Fibroblast of villous mesenchyme (primary cell): ENCODE results near the gene HDAC9. TPM values are rescaled to one million over a fixed set of nuclear protein-coding genes. Genes with fewer than 3 reads are reported as not detected.

Source experiments
- DNase-seq: peaks from one replicate; pipeline ENCODE4 v3.0.0-alpha.2; 2010; ENCODE audit warnings: low read depth
- H3K4me3 ChIP-seq: 2 replicates; pipeline ENCODE4 v1.5.1; 2011; ENCODE audit warnings: low read depth, mild to moderate bottlenecking, low read length
- total RNA-seq: library from RNA; depleted of rRNA; stranded (reverse); fragments of >200 nt; gene quantifications from 2 replicates; pipeline ENCODE4 v1.2.3, GENCODE V29; 2012
- TF ChIP-seq, protein P1 (sequence below): IDR thresholded peaks from 2 replicates; pipeline ENCODE4 v1.5.1; 2012; ENCODE audit warnings: low read depth, mild to moderate bottlenecking, low read length; ENCODE audit not compliant: insufficient read depth

Gene HDAC9
- total RNA-seq, 1 donor: 16.8 TPM

DNA sequence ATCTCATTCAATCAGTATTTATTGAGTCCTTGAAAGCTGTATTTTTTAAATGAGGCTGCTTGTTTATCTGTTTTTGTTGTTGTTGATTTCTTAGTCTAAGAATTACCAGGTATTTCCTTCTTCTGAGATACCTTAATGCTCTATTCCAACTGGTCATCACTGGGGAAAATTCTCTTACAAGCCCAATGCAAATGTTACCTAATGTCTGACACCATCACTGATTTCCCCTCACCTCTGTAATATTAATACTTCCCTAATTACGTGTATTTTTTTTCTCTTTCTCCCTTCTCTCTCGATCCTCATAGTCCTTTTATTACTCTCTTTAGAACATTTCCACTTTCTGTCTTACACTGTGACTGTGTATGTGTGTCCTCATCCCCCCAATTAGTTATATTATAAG, 13.9 kb downstream of the HDAC9 start:
- DNase-seq: no peak
- TF ChIP-seq, protein P1, sequence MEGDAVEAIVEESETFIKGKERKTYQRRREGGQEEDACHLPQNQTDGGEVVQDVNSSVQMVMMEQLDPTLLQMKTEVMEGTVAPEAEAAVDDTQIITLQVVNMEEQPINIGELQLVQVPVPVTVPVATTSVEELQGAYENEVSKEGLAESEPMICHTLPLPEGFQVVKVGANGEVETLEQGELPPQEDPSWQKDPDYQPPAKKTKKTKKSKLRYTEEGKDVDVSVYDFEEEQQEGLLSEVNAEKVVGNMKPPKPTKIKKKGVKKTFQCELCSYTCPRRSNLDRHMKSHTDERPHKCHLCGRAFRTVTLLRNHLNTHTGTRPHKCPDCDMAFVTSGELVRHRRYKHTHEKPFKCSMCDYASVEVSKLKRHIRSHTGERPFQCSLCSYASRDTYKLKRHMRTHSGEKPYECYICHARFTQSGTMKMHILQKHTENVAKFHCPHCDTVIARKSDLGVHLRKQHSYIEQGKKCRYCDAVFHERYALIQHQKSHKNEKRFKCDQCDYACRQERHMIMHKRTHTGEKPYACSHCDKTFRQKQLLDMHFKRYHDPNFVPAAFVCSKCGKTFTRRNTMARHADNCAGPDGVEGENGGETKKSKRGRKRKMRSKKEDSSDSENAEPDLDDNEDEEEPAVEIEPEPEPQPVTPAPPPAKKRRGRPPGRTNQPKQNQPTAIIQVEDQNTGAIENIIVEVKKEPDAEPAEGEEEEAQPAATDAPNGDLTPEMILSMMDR: no peak
- no peak overlapping the region for H3K4me3 ChIP-seq

DNA sequence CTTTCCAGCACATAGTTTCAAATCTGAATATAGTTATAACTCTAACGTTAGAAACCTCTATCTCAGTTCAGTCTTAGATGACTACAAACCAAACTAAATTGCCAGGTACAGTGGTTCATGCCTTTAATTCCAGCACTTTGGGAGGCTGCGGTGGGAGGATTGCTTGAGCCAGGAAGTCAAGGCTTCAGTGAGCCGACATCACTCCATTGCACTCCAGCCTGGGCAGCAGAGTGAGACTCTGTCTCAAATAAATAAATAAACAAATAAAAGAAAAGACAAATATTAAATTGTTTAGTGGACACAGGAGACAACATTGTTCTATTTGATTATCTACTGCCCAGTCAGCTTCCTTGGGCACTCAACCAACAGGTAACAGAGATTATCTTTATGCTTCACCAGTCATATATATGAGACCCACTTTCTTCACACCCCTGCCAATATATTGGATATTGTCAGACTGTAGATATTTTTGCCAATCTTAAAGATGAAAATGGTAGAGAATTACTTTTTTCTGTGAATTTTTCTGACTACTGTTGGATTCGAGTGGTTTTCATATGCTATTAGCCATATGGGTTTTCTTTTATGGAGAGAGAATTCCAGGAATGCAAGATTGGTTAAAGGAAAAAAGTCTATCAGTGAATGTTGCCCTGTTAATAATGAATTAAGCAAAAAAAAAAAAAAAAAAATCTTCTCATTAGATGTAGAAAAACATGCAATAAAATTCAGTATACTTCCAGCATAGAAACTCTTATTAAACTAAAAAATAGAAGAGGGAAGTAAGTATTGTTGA, 16.0 kb downstream of the HDAC9 start:
- DNase-seq: no peak
- no peak overlapping the region for H3K4me3 ChIP-seq
- TF ChIP-seq, protein P1: no peak

DNA sequence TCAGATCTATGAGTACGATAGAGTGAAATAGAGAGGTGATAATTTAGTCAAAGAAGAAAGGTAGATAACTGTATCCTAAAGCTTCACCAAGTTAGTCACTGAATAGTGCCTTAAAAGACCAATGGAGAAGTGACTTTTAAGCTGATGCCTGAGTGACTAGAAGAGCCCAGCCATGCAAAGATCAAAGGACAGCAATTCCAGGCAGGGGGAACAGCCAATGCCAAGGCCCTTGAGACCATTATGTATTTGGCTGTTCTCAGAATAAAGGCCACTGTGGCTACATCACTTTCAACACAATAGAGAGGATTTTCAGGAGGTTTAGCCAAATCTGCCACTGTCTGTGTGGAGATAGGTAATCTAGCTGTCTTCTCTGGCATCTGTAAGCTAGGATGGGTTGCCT, 17.8 kb downstream of the HDAC9 start:
- DNase-seq: no peak
- H3K4me3 ChIP-seq: no peak overlapping the region
- TF ChIP-seq, protein P1: no peak

DNA sequence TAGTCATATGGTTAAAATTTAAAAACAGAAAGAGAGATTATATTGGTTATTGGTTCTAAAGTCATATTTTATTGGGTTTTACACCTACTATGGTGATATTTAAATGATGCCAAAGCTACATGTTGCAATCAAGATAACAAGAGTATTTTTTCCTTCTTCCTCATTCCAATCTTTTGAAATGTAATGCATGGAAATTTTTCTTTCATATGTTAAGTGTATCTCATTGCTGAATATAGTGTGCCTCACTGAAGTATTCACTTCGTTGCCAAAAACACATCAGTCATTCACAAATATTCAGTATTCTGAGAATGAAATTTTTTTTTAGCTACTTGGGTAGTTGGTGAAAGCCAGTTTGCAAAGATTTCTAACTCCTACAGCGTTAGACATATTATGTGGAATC, 19.5 kb downstream of the HDAC9 start:
- TF ChIP-seq, protein P1: no peak
- no peak overlapping the region for H3K4me3 ChIP-seq
- DNase-seq: no peak

DNA sequence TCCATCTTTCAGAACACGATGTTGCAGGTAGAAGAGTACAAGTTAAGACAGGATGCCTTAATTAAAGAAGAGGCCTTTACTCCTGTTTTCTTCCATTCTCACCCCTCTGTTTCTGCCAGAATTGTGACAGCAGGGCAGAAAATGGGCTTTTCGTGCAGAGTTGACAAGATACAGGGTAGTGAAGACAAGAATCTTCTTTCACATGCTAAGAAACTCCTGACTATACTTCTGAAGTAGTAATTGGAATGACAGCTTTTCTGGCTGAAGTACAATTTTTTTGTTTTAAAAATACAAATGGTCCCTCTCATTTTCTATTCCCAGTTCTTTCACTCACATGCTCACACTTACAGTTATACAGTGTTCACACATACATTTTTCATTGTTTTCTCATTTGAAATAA, 22.1 kb downstream of the HDAC9 start:
- TF ChIP-seq, protein P1: no peak
- no peak for DNase-seq
- H3K4me3 ChIP-seq: no peak overlapping the region

DNA sequence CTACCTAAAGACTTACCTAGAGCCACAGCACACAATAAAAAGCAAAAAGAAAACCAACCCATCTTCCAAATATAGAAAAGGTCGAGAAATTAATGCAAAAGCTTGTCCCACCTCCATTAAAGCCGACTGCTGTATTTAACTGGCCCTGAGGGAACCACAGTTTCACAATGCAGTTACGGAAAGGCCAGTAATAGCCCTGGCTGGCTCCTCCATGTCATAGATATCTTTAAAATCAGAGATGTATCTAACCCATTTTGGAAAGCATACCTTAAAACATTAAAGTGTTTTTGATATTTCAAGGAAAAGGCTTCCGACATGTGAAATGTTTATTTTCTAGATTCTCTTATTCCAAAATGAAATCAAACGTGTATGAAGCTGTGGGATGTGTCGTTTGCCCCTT, 23.0 kb downstream of the HDAC9 start:
- no peak overlapping the region for H3K4me3 ChIP-seq
- TF ChIP-seq, protein P1: no peak
- DNase-seq: no peak
